D721Med (cell line): ENCODE results near the gene PRAMEF4.
A peak's percentile ranks its signal among the peaks of the same experiment; 100 is the strongest.
"Not testable (repeated sequence)": the region's sequence is repeated elsewhere in the genome, so short reads cannot be mapped to it uniquely, and the experiment has no call there.

ENCODE experiments used
- DNase-seq: peaks from one replicate; pipeline ENCODE4 v3.0.0; 2011; ENCODE audit warnings: low spot score; ENCODE audit not compliant: insufficient read length
- FAIRE-seq: peaks from 2 replicates; lab custom pipeline; 2011; peaks lifted over from hg19 to GRCh38; lab: Jason Lieb, UNC
- CTCF ChIP-seq: IDR thresholded peaks from 2 replicates; pipeline ENCODE4 v1.5.1; 2012; ENCODE audit warnings: mild to moderate bottlenecking, control low read depth; ENCODE audit not compliant: insufficient read depth; ENCODE audit errors: missing control alignments

Gene PRAMEF4

GRCh38 chr1:12886101-12886500 is at the start of gene PRAMEF4:
Gene PRAMEF4 (minus strand): TSS chr1:12886201. CDS start chr1:12883394, 2,807 bp downstream.
- not testable (repeated sequence) for FAIRE-seq, DNase-seq

GRCh38 chr1:12924368-12924767 is 38.4 kb upstream of the PRAMEF4 start:
- FAIRE-seq, DNase-seq: not testable (repeated sequence)

- FAIRE-seq, DNase-seq: not testable (repeated sequence)
- peak; percentile 1 for TF ChIP-seq CTCF
These were observed 35.7 kb upstream of the PRAMEF4 start for GRCh38 chr1:12921749-12922148.

- not testable (repeated sequence) for DNase-seq, FAIRE-seq
These were observed 30.3 kb upstream of the PRAMEF4 start, which contains the start of gene PRAMEF7 for GRCh38 chr1:12916310-12916709. Gene PRAMEF7 (plus strand): TSS chr1:12916610. CDS start chr1:12917693, 1,083 bp downstream.

- FAIRE-seq, DNase-seq: not testable (repeated sequence)
These were observed 18.0 kb upstream of the PRAMEF4 start for GRCh38 chr1:12903793-12904572.

- not testable (repeated sequence) for FAIRE-seq, DNase-seq
These were observed 13.2 kb upstream of the PRAMEF4 start for GRCh38 chr1:12899186-12899585.

GRCh38 chr1:12898170-12898569 is 12.2 kb upstream of the PRAMEF4 start, which contains the start of gene PRAMEF10:
Gene PRAMEF10 (minus strand): TSS chr1:12898270. CDS start chr1:12895847, 2,423 bp downstream.
- not testable (repeated sequence) for FAIRE-seq, DNase-seq

- not testable (repeated sequence) for FAIRE-seq, DNase-seq
These were observed 7.5 kb downstream of the PRAMEF4 start for GRCh38 chr1:12878453-12878852.

GRCh38 chr1:12863131-12863880 is 22.7 kb downstream of the PRAMEF4 start:
- not testable (repeated sequence) for FAIRE-seq

GRCh38 chr1:12856786-12857185 is 29.2 kb downstream of the PRAMEF4 start, which contains the start of gene PRAMEF2:
Gene PRAMEF2 (plus strand): TSS chr1:12857086. CDS start chr1:12859010, 1,924 bp downstream.
- FAIRE-seq = not testable (repeated sequence)

More at GRCh38 chr1:12863131-12863880, 22.7 kb downstream of the PRAMEF4 start:
- not testable (repeated sequence) for DNase-seq

GRCh38 chr1:12851779-12852178 is 34.2 kb downstream of the PRAMEF4 start:
- FAIRE-seq (no peak), DNase-seq (no peak)
- TF ChIP-seq CTCF = no peak

More at GRCh38 chr1:12856786-12857185, 29.2 kb downstream of the PRAMEF4 start, which contains the start of gene PRAMEF2:
- not testable (repeated sequence) for DNase-seq

- DNase-seq, FAIRE-seq: not testable (repeated sequence)
These were observed 37.4 kb downstream of the PRAMEF4 start, which contains the start of gene HNRNPCL1 for GRCh38 chr1:12848620-12849019. Gene HNRNPCL1 (minus strand): TSS chr1:12848720. CDS start chr1:12848289, 431 bp downstream.

GRCh38 chr1:12833251-12833650 is 52.8 kb downstream of the PRAMEF4 start:
- not testable (repeated sequence) for DNase-seq, FAIRE-seq

GRCh38 chr1:12831310-12831709 is 54.7 kb downstream of the PRAMEF4 start, which contains the start of gene PRAMEF11:
Gene PRAMEF11 (minus strand): TSS chr1:12831410. CDS start chr1:12828789, 2,621 bp downstream.
- not testable (repeated sequence) for FAIRE-seq, DNase-seq
